ENCODE data around the gene EVA1C. TPM values are rescaled to one million over a fixed set of nuclear protein-coding genes. Genes with fewer than 3 reads are reported as not detected.
"Not testable (repeated sequence)": the region's sequence is repeated elsewhere in the genome, so short reads cannot be mapped to it uniquely, and the experiment has no call there.

The EVA1C gene
- total RNA-seq, 1 experiment from 2014 or later = 46.5 TPM

DNA sequence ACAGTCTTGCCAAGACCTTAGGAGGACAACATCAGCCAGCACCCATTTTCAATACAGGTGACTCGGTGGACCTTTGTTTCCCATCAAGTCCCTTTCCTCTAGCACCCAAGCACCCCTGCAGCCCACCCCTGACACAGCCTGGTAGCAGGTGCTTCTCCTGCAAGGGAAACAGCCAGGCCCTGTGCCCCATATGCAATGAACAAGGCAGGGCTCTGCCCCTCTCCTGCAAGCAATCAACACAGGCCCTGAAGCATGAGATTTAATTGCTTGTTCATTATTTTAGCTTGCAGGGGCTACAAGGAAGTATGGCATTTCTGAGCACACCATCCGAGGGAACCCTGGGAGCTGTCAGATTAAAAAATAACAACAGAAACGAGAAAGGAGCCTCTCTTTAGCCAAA, 137.4 kb downstream of the EVA1C start:
- no peak for DNase-seq (ENCODE audit: extremely low read depth, low read depth)

DNA sequence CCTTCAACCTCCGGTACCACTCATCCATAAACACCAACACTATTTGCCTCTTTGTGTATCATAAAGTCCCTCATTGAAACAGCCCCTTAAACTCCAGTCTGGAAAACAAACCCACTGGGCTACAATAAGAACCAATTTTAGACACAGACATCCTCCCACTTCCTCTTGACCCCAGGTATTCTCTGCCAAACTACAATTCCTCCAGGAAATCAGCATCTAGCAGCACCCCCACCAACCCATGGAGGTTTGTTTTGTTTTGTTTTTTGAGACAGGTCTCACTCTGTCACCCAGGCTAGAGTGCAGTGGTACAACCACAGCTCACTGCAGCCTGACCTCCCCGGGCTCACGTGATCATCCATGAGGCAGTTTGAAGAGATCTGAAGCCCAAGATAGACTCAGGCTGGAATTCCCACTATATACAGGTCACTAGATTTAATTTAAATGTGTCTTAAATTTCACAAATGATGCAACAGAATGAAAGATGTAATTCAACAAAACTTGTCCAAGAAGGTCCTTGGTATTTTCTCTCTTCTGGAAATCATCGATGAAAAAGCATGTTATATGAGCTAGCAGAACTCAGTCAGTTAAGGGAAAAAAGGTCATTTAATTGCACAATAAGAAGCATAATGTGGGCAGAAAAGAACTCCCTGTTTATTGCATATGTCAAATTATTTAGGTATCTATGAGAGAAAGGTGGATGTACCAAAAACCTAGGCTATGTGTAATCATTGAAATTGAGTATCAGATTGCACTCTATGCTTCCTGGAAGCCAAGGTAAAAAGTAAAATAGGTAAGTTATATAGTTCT, 142.5 kb downstream of the EVA1C start:
- DNase-seq (ENCODE audit: extremely low read depth, low read depth) = no peak

DNA sequence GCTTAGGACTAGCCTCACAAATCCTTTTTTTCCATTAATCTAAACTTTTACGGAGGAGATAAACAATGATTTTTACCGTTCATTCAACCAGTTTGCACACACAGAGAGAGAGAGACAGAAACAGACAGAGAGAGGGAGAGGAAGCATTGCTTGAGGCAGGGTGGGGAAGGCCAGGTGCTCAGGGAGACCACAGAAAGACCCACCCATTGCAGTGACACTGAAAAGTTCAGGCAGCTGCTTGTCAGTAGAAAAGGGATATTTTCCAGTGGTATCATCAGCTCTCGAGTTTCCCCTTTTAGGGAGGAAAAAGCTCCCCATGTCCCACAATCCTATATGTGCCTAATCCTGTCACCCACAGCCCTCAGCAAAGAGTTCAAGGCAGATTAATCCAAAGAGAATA, 145.6 kb downstream of the EVA1C start:
- DNase-seq (ENCODE audit: extremely low read depth, low read depth) = no peak

DNA sequence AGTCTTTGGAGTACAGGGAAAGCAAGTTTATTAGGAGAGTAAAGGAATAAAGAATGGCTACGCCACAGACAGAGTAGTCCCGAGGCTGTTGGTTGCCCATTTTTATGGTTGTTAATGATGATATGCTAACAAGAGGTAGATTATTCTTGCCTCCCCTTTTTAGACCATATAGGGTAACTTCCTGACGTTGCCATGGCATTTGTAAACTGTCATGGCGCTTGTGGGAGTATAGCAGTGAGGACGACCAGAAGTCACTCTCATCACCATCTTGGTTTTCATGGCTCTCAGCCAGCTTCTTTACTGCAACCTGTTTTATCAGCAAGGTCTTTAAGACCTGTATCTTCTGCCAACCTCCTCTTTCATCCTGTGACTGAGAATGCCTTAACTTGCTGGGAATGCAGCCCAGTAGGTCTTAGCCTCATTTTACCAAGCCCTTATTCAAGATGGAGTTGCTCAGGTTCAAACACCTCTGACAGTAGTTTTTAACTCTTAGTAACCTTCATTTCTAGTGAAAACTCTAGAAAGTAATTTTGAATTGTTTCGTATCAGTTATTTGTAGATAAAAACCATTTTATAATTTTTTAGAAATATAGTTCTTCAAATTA, 146.6 kb downstream of the EVA1C start:
- DNase-seq (ENCODE audit: extremely low read depth, low read depth) = no peak

DNA sequence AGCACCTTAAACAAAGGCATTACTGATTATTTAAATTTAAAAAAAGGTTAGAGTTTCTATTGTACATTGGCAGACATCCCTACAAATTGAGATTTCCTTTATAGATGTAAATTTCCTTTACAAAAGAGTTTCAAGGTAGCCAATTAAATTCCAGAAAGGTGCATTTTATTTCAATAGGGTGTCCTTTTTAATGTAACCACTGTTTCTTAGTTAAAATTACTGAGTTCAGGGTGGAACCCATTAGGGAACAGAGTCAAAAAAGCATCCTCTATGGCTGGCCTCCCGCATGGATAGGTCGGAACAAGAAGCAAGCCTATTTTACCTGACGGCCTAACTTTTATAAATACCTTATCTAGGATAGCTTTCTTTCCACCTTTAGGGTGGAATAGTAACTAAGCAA, 148.4 kb downstream of the EVA1C start:
- DNase-seq (ENCODE audit: extremely low read depth, low read depth) = no peak

DNA sequence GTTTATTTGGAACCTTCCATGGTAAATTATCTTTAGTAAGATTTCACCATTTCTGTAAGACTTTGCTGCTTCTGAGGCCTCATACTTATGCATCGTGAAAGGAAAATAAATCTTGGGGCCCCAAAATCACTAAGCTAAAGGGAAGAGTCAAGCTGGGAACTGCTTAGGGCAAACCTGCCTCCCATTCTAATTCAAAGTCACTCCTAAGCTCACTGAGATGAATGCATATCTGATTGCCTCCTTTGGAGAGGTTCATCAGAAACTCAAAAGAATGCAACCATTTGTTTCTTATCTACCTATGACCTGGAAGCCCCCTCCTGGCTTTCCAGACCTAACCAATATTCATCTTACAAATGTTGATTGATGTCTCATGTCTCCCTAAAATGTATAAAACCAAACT, 149.0 kb downstream of the EVA1C start:
- not testable (repeated sequence) for DNase-seq (ENCODE audit: extremely low read depth, low read depth)

DNA sequence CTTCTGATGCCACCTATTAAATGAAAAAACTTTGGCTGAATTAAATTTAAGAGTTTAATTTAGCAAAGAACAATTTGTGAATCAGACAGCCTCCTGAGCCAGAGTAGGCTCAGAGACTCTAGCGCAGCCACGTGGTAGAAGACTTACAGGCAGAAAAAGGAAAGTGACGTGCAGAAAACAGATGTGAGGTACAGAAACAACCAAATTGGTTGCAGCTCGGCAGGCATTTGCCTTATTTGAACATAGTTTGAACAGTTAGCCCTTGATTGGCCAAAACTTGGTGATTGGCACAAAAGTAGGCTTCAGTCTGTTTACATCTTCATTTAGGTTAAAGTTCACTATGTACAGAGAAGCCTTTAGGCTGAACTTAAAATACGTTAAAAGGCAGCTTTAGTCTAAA, 149.9 kb downstream of the EVA1C start:
- peak; percentile 27 for DNase-seq (ENCODE audit: extremely low read depth, low read depth)

DNA sequence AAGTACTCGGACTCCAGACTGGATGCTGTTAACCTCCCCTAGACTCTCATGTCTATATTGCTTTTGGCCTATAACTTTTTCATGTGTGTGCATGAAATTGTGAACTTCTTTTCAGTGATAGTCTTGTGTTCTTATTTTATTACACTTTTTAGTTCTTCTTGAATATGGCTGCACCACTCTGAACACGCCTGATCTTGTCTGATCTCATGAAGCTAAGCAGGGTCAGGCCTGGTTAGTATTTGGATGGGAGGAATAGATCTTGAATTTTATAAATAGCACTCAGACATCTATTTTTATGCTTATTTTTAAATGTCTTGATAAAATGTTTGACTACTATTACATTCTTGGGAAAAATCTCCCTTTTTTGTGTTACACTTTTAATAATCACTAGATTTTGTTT, 150.4 kb downstream of the EVA1C start:
- no peak for DNase-seq (ENCODE audit: extremely low read depth, low read depth)

Small RNA genes lying within 50 kb of the gene (small RNA-seq; reads per million reads assigned to genes)
- gene RF00438 (0 reads per million in 2 experiments), gene RNA5SP490 (0.37 to 10.9 reads per million in 2 experiments), gene SNORA80A (8.6 to 18.3 reads per million in 2 experiments)

Other genes starting within 250 kb of the EVA1C start
- 7.3 and 10.7 TPM in 2 replicates for gene MIS18A, start 133.7 kb upstream of the EVA1C start, total RNA-seq (2014; rRNA removed; shearing (Covaris generic))
- not detected in 2 replicates for gene MRAP, start 113.9 kb upstream of the EVA1C start, total RNA-seq (2014; rRNA removed; shearing (Covaris generic))
- 25.4 and 26.4 TPM in 2 replicates for gene URB1, start 19.7 kb upstream of the EVA1C start, total RNA-seq (2014; rRNA removed; shearing (Covaris generic))
- 0.84 TPM in 1 of 2 replicates, not detected in the other for gene TCP10L, start 172.8 kb downstream of the EVA1C start, total RNA-seq (2014; rRNA removed; shearing (Covaris generic))
- gene CFAP298, start 199.7 kb downstream of the EVA1C start, total RNA-seq (2014; rRNA removed; shearing (Covaris generic)) = 44.5 and 52.7 TPM in 2 replicates